Heart left ventricle (tissue), 13 donors: ENCODE data around the gene RPTOR.

ENCODE experiments used
- CTCF ChIP-seq, 12 donors: fragments of 200-600 bp; sonication (generic) in 4 of 12; IDR thresholded peaks; one replicate each; pipeline versions ENCODE4 v1.5.0 to v1.8.0; 2018 to 2022; ENCODE audit warnings: antibody characterized with exemption in 12 of 12, mild to moderate bottlenecking in 5 of 12
- POLR2A ChIP-seq, 2 donors: fragments of 450-650 bp; IDR thresholded peaks; one replicate each; pipeline ENCODE4 v1.6.1; 2017; ENCODE audit warnings: antibody characterized with exemption in 2 of 2, mild to moderate bottlenecking in 2 of 2, moderate library complexity in 2 of 2
- donor health status: ischemic (EF 13 %, LVEDD 7.1; RV severe dilation, severe dysfunction).
- donor health status: DM: no; HTN: yes; CAD: no.
- donor health status: DM: no; HTN: no; CAD: no.
- donor health status: ischemic (EF 25% LVEDD 6.9; RV normal size, moderate dysfunction).
- donor health status: ischemic (EF 25% LVEDD 5.7; RV mildly dilated, moderate dysfunction).
- donor health status: ischemic (EF 35%, LVEDD 5.7; RV mildly dilated, moderate dysfunction).
- donor health status: nonischemic (EF 11% LVEDD 7.7; RV severe dilation, severe dysfunction).
- donor health status: DM: yes; HTN: yes; CAD: no.
- donor health status: PGD.
- donor health status: ischemic (EF 29% LVEDD 5.4; RV normal size, mild dysfunction).
- donor health status: nonischemic (EF 23%, LVEDD 6.1; RV moderate dilation, normal function).

DNA sequence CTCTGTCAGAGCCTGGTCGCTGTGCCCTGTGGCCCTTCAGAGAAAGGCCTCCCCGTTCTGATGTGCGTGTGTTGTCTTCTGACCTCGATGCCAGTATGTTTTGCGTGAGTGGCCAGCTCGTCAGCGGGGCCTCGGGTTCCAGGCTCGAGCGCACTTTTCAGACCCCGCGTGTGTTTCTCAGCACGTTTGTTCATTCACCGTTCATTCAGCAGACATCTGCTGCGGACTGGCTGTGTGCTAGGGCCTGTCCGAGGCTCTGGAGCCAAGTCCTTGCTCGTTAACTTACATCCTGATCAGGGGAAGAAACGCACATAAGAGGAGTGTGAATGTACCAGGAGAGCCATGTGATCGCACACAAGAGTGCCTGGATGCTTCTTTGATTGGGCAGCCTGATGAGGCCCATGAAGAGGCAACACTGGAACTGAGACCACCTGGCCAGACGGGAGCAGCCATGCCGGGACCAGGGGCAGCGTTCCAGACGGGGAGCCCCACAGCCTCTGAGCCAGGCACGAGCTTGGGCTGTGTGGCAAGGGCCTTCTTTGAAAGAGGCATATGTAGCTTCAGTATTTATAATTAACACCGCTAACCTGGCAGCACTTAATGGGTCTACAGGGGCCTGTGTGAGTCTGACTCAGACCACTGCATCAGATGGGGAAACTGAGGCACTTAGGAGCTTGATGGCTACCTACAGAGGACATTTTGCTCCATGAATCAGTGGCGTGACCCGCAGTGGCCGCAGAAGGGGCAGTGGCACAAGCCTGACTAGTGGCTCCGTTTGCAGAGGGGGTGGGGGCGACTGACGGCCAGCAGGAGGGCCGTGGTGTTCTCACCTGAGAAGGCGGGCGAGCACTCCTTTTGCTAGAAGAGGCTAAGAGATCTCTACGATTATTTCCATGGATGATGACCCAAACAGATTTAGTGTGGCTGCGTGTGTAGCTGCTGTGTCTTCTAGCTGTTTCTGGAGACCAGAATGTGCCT lies 259.1 kb downstream of the RPTOR start:
- TF ChIP-seq CTCF (IDR thresholded peaks at IDR 0.05) (no peak), POLR2A (IDR thresholded peaks at IDR 0.05) (no peak)
